Natural killer cell treated with Interleukin-12 subunit alpha and Interleukin-12 subunit beta and Interleukin-15 and Interleukin-18, amount 100 ng/mL, for 72 hours (primary cell): Measurements from ENCODE around the gene CCNG1. TPM values are rescaled to one million over a fixed set of nuclear protein-coding genes. Genes with fewer than 3 reads are reported as not detected.
"Not testable (repeated sequence)": the region's sequence is repeated elsewhere in the genome, so short reads cannot be mapped to it uniquely, and the experiment has no call there.

Source experiments
- ATAC-seq, 2 donors: fragments of 150-1000 bp; cut with Tn5 transposase in 1 of 2; sonication (Bioruptor Pico), chemical (Tn5 transposase) in 1 of 2; 2 replicates each; pipeline ENCODE4 v1.10.0; 2021
- DNase-seq: peaks from one replicate; pipeline ENCODE4 v3.0.0; 2022; ENCODE audit warnings: low spot score
- H3K27ac Mint-ChIP-seq, 2 donors: 1 replicate in 1 of 2; 2 replicates in 1 of 2; pipeline ENCODE4 v1.8.0; 2022; ENCODE audit warnings: mixed read lengths in 2 of 2, mild to moderate bottlenecking in 1 of 2, moderate library complexity in 1 of 2
- H3K27me3 Mint-ChIP-seq, 2 donors: 1 replicate in 1 of 2; 2 replicates in 1 of 2; pipeline ENCODE4 v1.8.0; 2022; ENCODE audit warnings: mixed read lengths in 2 of 2
- H3K36me3 Mint-ChIP-seq: one replicate; pipeline ENCODE4 v1.8.0; 2022; ENCODE audit warnings: mixed read lengths
- H3K4me1 Mint-ChIP-seq, 2 donors: 1 replicate in 1 of 2; 2 replicates in 1 of 2; pipeline ENCODE4 v1.8.0; 2022; ENCODE audit warnings: low read depth in 2 of 2, mixed read lengths in 2 of 2, mild to moderate bottlenecking in 1 of 2
- H3K4me3 Mint-ChIP-seq: one replicate; pipeline ENCODE4 v1.8.0; 2022; ENCODE audit warnings: mixed read lengths
- H3K9me3 Mint-ChIP-seq: 2 replicates; pipeline ENCODE4 v1.8.0; 2022; ENCODE audit warnings: mixed read lengths
- total RNA-seq, 2 donors: library from RNA; stranded (reverse); gene quantifications; one replicate each; pipeline ENCODE4 v1.2.3, GENCODE V29; 2022

The CCNG1 gene
- total RNA-seq, 2 donors from 2014 or later: 58.4 to 98.7 TPM

GRCh38 chr5:163415673-163416072 is 21.7 kb upstream of the CCNG1 start:
- not testable (repeated sequence) for H3K36me3 Mint-ChIP-seq, H3K9me3 Mint-ChIP-seq, H3K4me3 Mint-ChIP-seq, DNase-seq, H3K27ac Mint-ChIP-seq, H3K4me1 Mint-ChIP-seq, ATAC-seq
- H3K27me3 Mint-ChIP-seq: peaks cover 18 to 39% of the 10 kb centered on the region in 2 donors

GRCh38 chr5:163424836-163425235 is 12.6 kb upstream of the CCNG1 start:
- no peak overlapping the region for H3K4me3 Mint-ChIP-seq
- H3K27ac Mint-ChIP-seq: no peak overlapping the region
- peaks cover 12 to 19% of the 10 kb centered on the region in 2 donors for H3K27me3 Mint-ChIP-seq
- no peaks in the 10 kb centered on the region for H3K36me3 Mint-ChIP-seq
- ATAC-seq (no peak), DNase-seq (no peak)
- no peaks in the 10 kb centered on the region for H3K9me3 Mint-ChIP-seq
- H3K4me1 Mint-ChIP-seq: peaks cover 0 to 5% of the 10 kb centered on the region in 2 donors

GRCh38 chr5:163426128-163426527 is 11.3 kb upstream of the CCNG1 start:
- not testable (repeated sequence) for DNase-seq, H3K4me1 Mint-ChIP-seq, H3K4me3 Mint-ChIP-seq, ATAC-seq, H3K36me3 Mint-ChIP-seq, H3K9me3 Mint-ChIP-seq, H3K27ac Mint-ChIP-seq
- H3K27me3 Mint-ChIP-seq: peaks cover 11 to 19% of the 10 kb centered on the region in 2 donors

- DNase-seq (no peak), ATAC-seq (no peak)
- Mint-ChIP-seq H3K4me1 (peaks cover 5 to 9% of the 10 kb centered on the region in 2 donors), H3K4me3 (no peak overlapping the region), H3K9me3 (no peaks in the 10 kb centered on the region), H3K27ac (no peak overlapping the region), H3K36me3 (no peaks in the 10 kb centered on the region), H3K27me3 (peaks cover 6 to 14% of the 10 kb centered on the region in 2 donors)
Measured at GRCh38 chr5:163432544-163432943, 4.9 kb upstream of the CCNG1 start.

GRCh38 chr5:163433271-163433670 is 4.1 kb upstream of the CCNG1 start:
- H3K27me3 Mint-ChIP-seq: peaks cover 6 to 14% of the 10 kb centered on the region in 2 donors
- no peaks in the 10 kb centered on the region for H3K36me3 Mint-ChIP-seq
- DNase-seq: no peak
- no peaks in the 10 kb centered on the region for H3K9me3 Mint-ChIP-seq
- H3K27ac Mint-ChIP-seq: no peak overlapping the region
- no peak overlapping the region for H3K4me3 Mint-ChIP-seq
- H3K4me1 Mint-ChIP-seq: peaks cover 7 to 11% of the 10 kb centered on the region in 2 donors
- ATAC-seq: no peak

- Mint-ChIP-seq H3K27ac (no peak overlapping the region), H3K4me1 (peaks cover 10 to 19% of the 10 kb centered on the region in 2 donors), H3K9me3 (no peaks in the 10 kb centered on the region), H3K27me3 (peaks cover 6 to 14% of the 10 kb centered on the region in 2 donors), H3K4me3 (no peak overlapping the region), H3K36me3 (no peaks in the 10 kb centered on the region)
- ATAC-seq (no peak), DNase-seq (no peak)
Measured at GRCh38 chr5:163434401-163434866, 3.0 kb upstream of the CCNG1 start.

- H3K9me3 Mint-ChIP-seq: no peaks in the 10 kb centered on the region
- DNase-seq (no peak), ATAC-seq (no peak)
- H3K27ac Mint-ChIP-seq: peak overlapping the region; percentile 70 to 94
- H3K4me1 Mint-ChIP-seq: peaks cover 13 to 32% of the 10 kb centered on the region in 2 donors
- H3K4me3 Mint-ChIP-seq: peak overlapping the region; percentile 89
- peaks cover 6 to 14% of the 10 kb centered on the region in 2 donors for H3K27me3 Mint-ChIP-seq
- peaks cover 5% of the 10 kb centered on the region for H3K36me3 Mint-ChIP-seq
Measured at GRCh38 chr5:163436515-163436914, 880 bp upstream of the CCNG1 start.

- ATAC-seq (no peak), DNase-seq (no peak)
- Mint-ChIP-seq H3K9me3 (no peaks in the 10 kb centered on the region), H3K27me3 (peaks cover 6 to 11% of the 10 kb centered on the region in 2 donors), H3K4me3 (peak overlapping the region; percentile 89), H3K36me3 (peaks cover 5% of the 10 kb centered on the region), H3K4me1 (peaks cover 13 to 32% of the 10 kb centered on the region in 2 donors), H3K27ac (peak overlapping the region; percentile 70 to 94)
Measured at GRCh38 chr5:163437011-163437308, 435 bp upstream of the CCNG1 start.

- Mint-ChIP-seq H3K27ac (no peak overlapping the region), H3K27me3 (no peaks in the 10 kb centered on the region), H3K4me3 (peak overlapping the region; percentile 89), H3K9me3 (no peaks in the 10 kb centered on the region), H3K4me1 (peaks cover 13 to 32% of the 10 kb centered on the region in 2 donors), H3K36me3 (peaks cover 5% of the 10 kb centered on the region)
- no peak for ATAC-seq
- DNase-seq: no peak
Measured at GRCh38 chr5:163439092-163439425, 1.7 kb downstream of the CCNG1 start.

- Mint-ChIP-seq H3K4me3 (no peak overlapping the region), H3K9me3 (no peaks in the 10 kb centered on the region), H3K27ac (no peak overlapping the region), H3K36me3 (peaks cover 5% of the 10 kb centered on the region), H3K27me3 (no peaks in the 10 kb centered on the region), H3K4me1 (peaks cover 13 to 32% of the 10 kb centered on the region in 2 donors)
- no peak for ATAC-seq
- DNase-seq: no peak
Measured at GRCh38 chr5:163440954-163441353, 3.6 kb downstream of the CCNG1 start.

- H3K27ac Mint-ChIP-seq: no peak overlapping the region
- ATAC-seq (no peak), DNase-seq (no peak)
- no peaks in the 10 kb centered on the region for H3K9me3 Mint-ChIP-seq
- no peak overlapping the region for H3K4me3 Mint-ChIP-seq
- peaks cover 26% of the 10 kb centered on the region for H3K36me3 Mint-ChIP-seq
- H3K27me3 Mint-ChIP-seq: no peaks in the 10 kb centered on the region
- H3K4me1 Mint-ChIP-seq: peaks cover 3 to 13% of the 10 kb centered on the region in 2 donors
Measured at GRCh38 chr5:163444526-163444925, 7.1 kb downstream of the CCNG1 start.

GRCh38 chr5:163445345-163445744 is 8.0 kb downstream of the CCNG1 start:
- DNase-seq: no peak
- H3K4me3 Mint-ChIP-seq: no peak overlapping the region
- H3K27me3 Mint-ChIP-seq: no peaks in the 10 kb centered on the region
- H3K9me3 Mint-ChIP-seq: no peaks in the 10 kb centered on the region
- peaks cover 3 to 7% of the 10 kb centered on the region in 2 donors for H3K4me1 Mint-ChIP-seq
- no peak for ATAC-seq
- no peak overlapping the region for H3K27ac Mint-ChIP-seq
- H3K36me3 Mint-ChIP-seq: peaks cover 26% of the 10 kb centered on the region

- no peak overlapping the region for H3K27ac Mint-ChIP-seq
- no peaks in the 10 kb centered on the region for H3K9me3 Mint-ChIP-seq
- ATAC-seq (no peak), DNase-seq (no peak)
- peaks cover 24% of the 10 kb centered on the region for H3K36me3 Mint-ChIP-seq
- no peaks in the 10 kb centered on the region for H3K4me1 Mint-ChIP-seq
- H3K27me3 Mint-ChIP-seq: no peaks in the 10 kb centered on the region
- H3K4me3 Mint-ChIP-seq: no peak overlapping the region
Measured at GRCh38 chr5:163447191-163447590, 9.8 kb downstream of the CCNG1 start.

GRCh38 chr5:163447875-163448274 is 10.5 kb downstream of the CCNG1 start:
- Mint-ChIP-seq H3K9me3 (no peaks in the 10 kb centered on the region), H3K4me1 (no peaks in the 10 kb centered on the region), H3K36me3 (peaks cover 28% of the 10 kb centered on the region), H3K27me3 (no peaks in the 10 kb centered on the region), H3K27ac (peak overlapping the region in 1 of 2 donors; percentile 31), H3K4me3 (no peak overlapping the region)
- no peak for DNase-seq
- ATAC-seq: no peak

- no peak overlapping the region for H3K4me3 Mint-ChIP-seq
- DNase-seq: no peak
- H3K27ac Mint-ChIP-seq: no peak overlapping the region
Measured at GRCh38 chr5:163448491-163448890, 11.1 kb downstream of the CCNG1 start.

More at GRCh38 chr5:163448491-163448890, 11.1 kb downstream of the CCNG1 start:
- H3K9me3 Mint-ChIP-seq: no peaks in the 10 kb centered on the region
- H3K36me3 Mint-ChIP-seq: peaks cover 29% of the 10 kb centered on the region
- H3K27me3 Mint-ChIP-seq: no peaks in the 10 kb centered on the region
- no peaks in the 10 kb centered on the region for H3K4me1 Mint-ChIP-seq
- ATAC-seq: no peak
